NCI-H460 (cell line): ENCODE results near the gene EFR3B. TPM values are rescaled to one million over a fixed set of nuclear protein-coding genes. Genes with fewer than 3 reads are reported as not detected.

ENCODE experiments used
- DNase-seq: peaks from one replicate; pipeline ENCODE4 v3.0.0-alpha.2; 2016; ENCODE audit warnings: low read depth; ENCODE audit errors: extremely low read depth
- small RNA-seq, 2 experiments: library from RNA; depleted of rRNA; stranded (forward); fragments of <200 nt; gene quantifications; one replicate each; pipeline ENCODE3, GENCODE V24; 2014
- total RNA-seq: library from RNA; depleted of rRNA; stranded (reverse); fragments of >200 nt; shearing (Covaris generic); gene quantifications from 2 replicates; pipeline ENCODE4 v1.2.3, GENCODE V29; 2014; rRNA removed

Gene EFR3B
- total RNA-seq, 1 experiment from 2014 or later, result 6.9 TPM

DNA sequence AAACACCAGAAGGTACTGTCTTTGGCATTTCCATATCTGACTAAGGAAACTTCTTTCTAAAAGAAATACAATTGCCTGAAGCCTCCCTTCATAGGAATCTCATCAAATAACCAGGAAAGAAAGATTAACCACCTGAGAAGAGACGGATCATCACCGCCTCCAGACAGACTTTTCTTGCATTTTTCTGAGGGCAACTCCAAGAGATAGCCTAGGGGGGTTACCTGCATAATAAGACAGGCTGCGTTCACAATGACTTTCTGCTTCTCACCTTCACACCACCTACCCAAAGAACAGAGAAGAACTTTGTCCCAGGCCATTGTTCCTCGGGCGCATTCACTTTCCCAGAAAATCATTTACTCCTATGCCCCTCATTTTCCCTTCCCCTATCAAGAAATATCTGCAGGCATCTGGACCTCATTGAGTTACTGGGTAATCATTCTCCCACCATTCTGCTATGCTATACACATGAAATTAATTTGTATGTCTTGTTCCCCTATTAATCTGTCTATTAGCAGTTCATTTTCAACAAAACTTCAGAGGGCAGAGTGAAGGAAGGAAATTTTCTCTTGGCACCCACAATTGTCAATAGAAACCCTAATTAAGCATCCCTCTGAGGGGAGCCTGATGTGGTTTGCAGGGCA is 134.8 kb downstream of the EFR3B start:
- DNase-seq, result no peak

DNA sequence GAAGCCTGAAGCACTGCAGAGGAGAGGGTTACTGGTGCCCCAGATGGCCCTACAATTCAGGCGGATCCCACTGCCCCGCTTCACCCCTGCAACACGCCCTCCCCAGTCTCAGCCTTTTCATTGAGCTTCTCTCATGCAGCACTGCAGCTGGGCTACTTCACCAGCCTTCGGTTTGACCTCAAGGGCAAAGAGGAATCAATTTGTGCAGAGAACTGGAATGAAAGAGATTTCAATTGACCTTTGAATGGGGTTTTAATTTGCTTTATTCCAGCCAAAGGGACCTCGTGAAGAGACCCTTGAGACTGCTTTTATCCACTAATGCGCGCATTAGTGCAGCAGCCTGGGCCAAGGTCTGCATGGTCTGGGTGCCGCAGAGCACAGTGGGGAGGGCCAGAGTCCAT is 135.3 kb downstream of the EFR3B start:
- DNase-seq, result no peak

DNA sequence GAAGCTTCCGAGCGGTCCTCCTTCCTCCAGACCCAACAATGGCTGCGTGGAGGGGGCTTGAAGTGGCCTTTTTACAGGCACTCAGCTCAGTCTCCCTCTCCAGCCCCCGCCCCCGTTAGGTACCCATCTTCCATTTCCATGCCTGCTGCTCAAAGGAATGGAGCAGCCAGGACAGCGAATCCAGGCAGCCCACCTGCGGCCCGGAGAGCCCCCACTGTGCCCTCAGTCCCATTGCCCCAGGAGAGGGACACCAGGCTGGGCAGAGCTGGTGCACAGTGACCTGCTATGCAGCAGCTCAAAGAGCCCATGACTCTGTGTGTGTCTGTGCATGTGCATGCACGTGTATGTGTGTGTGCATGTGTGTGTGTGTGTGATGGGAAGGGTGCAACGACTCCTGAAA is 137.1 kb downstream of the EFR3B start:
- DNase-seq, result no peak

DNA sequence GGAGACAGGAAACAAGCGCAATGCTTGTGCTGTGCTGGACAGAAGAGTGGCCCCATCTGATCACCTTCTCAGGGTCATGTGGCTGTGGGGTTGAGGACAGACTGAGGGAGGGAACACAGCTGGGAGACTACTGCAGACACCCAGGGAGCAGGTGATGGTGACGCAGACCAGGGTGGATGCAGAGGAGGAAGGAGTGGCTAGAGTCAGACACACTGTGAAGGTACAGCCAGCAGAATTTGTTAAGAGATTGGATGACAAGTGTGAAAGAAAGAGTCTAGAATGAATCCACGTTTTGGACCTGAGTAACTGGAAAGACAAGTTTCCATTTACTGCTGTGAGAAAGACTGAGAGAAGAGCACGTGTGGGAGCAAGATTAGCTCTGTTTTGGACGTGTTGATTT is 142.4 kb downstream of the EFR3B start:
- no peak for DNase-seq

DNA sequence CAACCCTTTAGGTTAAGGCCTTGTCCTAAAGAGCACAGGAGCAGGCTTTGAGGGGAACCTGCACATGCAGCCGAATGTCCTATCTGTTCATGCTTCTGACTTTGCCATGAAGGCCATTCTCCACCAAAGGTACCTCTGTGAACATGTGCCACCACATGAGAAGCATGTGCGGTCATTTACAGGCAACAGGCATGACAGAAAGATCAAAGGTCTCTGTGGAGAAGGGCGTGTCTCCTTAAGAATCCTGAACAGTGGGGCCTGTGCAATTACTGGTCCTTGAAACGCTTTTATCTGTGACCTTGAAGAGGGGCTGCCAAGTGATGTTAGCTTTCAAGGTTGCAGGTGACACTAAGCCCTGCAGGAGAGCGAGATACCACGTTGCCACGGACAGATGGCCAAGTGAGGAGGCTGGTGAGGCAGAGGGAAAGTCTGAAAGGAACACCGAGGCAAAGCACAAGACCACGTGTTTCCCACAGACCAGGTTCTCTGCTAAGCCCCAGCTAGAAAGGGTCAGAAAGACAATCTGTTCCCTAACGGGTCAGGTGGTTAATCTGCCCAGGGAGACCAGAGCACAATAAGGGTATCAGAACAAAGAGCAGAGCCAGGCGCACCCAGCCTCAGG is 146.0 kb downstream of the EFR3B start:
- DNase-seq, result no peak

DNA sequence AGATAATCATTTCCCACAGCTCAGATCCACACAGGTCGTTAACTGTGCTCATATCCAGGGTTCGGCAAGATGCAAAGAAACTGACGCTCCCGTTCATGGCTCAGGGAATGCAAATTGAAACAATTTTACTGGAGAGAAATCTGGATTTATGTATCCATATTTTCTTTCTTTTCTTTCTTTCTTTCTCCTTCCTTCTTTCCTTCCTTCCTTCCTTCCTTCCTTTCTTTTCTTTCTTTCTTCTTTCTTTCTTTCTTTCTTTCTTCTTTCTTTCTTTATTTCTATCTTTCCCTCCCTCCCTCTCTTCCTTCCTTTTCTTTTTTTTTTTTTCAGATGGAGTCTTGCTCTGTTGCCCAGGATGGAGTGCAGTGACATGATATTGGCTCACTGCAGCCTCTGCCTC is 146.5 kb downstream of the EFR3B start:
- no peak for DNase-seq

DNA sequence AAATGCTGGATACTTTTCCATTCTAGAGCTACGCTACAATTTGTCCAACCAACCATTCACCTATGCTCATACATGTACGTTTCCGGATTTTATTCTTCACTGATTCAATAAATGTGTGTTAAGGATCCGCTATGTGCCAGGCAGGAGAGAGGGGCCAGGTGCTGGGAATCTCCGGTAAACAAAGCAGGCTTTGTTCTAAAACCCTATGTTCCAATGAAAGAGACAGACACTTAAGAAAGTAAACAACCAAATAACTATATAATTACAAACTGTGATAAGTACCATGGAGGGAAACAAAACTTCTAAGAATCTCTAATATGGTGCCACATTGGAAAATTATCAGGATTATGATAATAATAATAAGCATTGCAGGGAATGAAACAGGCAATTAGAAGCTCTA is 148.7 kb downstream of the EFR3B start:
- DNase-seq, result no peak

DNA sequence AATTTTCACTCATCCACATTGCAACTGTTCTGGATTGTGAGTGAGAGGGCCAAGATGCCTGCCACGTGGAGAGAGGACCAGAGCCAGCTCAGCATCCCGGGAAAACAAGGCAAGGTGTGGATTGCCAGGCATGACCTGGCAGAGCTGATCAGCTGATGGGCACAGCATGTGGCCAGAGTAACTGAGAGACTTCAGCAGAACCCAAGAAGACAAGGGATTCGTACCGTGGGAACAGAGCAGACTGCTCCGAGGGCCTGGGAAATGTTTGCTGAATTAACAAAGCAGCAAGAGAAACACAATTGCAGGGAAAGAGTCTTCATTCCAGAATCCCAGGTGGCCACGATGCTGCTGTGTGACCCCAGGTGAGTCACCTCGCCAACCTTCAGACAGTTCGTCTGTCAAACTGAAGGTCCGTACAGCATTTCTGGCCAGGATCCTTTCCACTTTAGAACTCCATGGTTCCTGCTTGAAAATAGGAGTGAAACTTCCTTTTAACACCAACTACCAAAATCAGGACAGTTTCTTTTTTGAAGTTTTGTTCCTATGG is 152.8 kb downstream of the EFR3B start:
- DNase-seq, result no peak

DNA sequence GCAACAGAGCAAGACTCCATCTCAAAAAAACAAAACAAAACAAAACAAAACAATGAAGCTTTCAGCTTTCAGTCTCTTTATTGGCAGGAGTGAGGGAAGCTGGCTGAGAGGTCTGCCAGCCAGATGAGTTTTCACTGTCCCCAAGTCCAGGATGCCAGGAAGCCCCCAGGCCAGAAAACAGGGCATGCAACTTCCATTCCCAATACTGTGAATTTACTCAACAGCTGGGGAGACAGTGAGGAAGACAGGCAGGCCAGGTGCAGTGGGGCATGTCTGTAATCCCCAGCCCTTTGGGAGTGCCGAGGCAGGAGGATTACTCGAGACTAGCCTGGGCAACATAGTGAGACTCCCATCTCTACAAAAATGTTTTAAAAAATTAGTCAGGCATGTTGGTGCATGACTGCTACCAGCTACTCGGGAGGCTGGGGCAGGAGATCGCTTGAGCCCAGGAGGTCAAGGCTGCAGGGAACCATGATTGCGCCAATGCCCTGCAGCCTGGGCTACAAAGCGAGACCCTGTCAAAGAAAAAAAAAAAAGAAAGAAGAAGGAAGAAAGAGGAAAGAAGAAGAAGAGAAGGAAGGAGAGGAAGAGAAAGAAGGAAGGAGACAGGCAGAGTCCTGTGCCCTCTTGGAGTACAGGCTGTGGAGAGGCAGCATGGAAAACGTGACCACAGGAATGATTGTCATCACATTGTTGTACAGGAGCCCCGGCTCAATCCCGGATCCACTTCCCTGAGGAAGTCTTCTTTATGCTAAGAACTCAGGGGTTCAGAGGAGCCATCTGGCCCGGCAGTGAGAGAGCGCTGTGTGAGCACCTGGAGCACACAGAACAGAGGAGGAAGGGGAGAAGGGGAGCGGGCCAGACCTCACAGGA is 155.7 kb downstream of the EFR3B start:
- DNase-seq, result no peak

DNA sequence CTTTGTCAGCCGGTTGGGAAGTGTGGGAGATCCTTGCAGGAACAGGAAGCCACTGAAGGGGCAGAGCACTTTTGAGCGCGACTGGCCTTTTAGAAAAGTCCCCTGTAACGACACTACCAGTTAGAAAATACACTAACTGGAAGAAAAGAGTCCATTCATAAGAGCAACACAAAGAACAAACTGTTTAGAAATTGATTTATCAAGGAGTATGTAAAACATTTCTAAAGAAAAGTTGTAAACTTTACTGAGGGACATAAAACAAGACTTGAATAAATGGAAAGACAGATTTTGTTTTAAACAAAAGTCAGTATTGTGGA is 156.3 kb downstream of the EFR3B start:
- DNase-seq, result no peak

DNA sequence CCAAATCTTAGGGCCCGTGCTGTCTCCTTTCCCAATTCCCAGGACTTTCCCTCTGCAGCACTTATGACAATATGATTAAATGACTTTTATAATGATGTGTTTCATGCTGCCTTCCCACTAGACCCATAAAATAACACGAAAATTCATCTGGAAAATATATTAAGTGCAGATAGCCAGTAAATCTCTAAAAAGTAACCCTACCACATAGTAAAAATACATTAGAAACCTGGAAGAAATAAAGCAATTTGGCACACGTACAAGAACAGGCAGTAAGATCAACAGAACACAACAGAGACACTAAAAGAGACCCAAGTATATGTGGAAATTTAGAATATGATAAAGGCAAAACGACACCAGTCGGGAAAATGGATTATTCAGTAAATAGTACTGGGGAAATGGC is 156.7 kb downstream of the EFR3B start:
- DNase-seq, result no peak

DNA sequence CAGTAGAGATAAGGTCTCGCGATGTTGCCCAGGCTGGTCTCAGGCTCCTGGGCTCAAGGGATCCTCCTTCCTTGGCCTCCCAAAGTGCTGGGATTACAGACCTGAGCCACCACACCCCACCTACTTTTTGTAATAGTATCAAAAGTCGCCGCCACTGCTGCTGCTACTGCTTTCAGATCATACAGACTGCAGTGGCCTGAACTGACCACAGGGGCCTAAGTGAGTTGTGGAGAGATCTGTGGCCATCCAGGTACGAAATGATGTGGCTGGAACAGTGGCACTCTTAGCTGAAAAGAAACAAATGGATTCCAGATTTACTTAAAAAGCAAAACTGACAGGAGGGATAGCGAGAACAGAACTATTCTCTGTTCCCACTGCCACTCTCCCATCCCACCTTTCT is 159.4 kb downstream of the EFR3B start:
- DNase-seq, result no peak

DNA sequence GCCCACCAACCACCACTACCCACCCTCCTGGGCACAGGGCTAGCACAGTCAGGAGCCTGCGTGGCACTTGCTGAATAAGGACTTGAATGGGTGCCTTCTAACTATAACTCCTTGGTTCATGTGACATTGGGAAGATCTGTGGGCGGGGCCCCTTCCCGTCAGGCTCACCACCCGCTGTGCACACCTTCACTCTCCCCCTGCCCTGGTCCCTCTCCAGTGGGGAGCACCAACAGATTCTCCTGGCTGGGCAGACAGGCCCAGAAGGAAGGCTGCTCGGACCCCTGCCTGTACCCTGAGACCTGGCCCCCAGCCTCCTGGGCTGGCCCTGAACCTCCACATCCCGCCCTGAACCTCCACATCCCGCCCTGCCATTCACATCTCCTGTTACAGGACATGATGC is 159.9 kb downstream of the EFR3B start:
- no peak for DNase-seq

DNA sequence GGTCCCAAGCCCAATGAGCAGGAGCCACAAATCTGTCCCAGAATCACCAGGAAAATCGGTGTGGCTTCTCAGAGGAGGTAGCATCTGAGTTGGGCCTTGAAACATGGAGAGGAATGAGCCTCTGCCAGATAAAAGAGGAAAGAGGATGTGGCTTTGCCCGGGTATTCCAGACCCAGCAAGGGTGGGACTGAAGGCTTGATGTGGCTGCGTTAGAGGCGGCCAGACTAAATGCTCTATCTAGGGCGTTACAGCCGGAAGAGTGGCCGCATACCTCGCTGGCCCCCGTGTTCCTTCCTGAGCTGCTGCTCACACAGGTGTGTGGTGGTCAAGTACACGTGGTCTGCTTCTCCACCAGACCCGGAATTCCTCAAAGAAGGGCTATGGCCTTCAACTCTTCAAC is 160.4 kb downstream of the EFR3B start:
- no peak for DNase-seq

DNA sequence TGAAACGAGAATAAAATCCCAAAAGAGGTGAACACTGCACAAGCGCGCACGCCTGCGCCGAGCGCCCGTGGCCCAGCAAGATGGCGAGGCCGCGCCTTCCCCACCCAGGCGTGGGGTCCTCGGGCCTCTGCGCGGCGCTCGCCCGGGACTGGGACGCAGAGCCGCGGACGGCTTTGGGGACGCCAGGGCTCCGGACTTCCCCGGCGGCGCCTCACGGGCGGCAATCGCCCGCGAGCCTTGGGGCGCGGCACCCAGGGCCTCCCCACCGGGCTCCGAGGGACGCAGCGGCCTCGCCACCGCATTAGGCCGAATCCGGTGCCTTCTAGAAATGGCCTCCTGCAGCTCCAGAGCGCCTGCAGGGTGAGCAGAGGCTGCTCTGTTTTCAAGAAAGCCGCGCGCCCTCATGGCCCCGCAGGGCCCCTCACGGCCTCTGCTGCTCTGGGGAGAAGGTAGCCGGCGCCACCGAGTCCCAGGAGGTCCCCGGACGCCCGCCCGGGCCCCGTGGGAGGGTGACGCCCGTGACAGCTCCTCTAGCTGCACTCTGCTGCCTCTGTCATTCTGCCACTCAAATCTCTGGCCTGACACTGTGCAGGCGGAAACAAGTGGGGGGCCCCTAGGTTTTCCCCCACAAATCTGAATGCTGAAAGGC is 162.4 kb downstream of the EFR3B start:
- no peak for DNase-seq

DNA sequence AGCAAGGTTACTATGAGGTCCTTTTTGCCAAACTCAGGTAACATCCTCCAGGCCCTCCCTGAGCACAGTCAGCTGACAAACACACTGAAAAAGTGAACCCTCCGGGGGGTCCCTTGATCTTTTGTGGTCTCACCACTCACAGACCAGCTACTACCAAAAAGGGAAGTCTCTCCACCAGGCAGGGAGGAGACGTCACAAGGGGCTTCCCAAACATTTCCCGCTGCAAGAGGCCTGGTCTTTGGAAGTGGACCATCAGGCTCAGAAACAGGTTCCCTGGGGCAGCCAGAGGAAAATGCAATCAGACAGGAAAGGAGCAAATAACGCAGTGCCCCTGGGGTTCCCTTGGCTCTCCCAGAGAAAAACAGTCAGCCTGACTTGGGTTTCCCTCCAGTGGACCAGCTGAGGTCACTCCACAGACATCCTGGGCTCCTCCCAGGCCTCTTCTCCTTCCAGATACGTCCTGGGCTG is 165.2 kb downstream of the EFR3B start:
- no peak for DNase-seq

Small RNAs within 50 kb of the gene (small RNA-seq; reads per million reads assigned to genes)
- gene RF00019 (0 reads per million in 2 experiments), gene RN7SL856P (0 to 0.06 reads per million in 2 experiments)

Other genes starting within 250 kb of the EFR3B start
- gene PTRHD1, start 248.7 kb upstream of the EFR3B start, total RNA-seq, result 39.7 and 47.8 TPM in 2 replicates
- gene CENPO, start 248.7 kb upstream of the EFR3B start, total RNA-seq, result 22.7 and 25.2 TPM in 2 replicates
- gene ADCY3, start 121.8 kb upstream of the EFR3B start, total RNA-seq, result 28.1 and 35.9 TPM in 2 replicates
- gene DNAJC27, start 70.1 kb upstream of the EFR3B start, total RNA-seq, result 4.2 and 7.5 TPM in 2 replicates
- not detected in 2 replicates for gene POMC, start 126.5 kb downstream of the EFR3B start, total RNA-seq